ENCODE data around the gene RPSA.

- TF ChIP-seq POLR2A (IDR thresholded peaks at IDR 0.05; ENCODE audit: low read length), result no peak
- no peak for TF ChIP-seq GATA1 (IDR thresholded peaks at IDR 0.05; ENCODE audit: low read depth, low read length)
Measured at GRCh38 chr3:39434574-39434973, 28.1 kb downstream of the RPSA start.

Measured in erythroblast (primary cell).